ENCODE data around the gene EPHA4.

GRCh38 chr2:221465776-221466175 is 106.3 kb downstream of the EPHA4 start:
- no peak for TF ChIP-seq POLR2A (IDR thresholded peaks at IDR 0.05)
- no peak for TF ChIP-seq CTCF (IDR thresholded peaks at IDR 0.05)
